Measurements from ENCODE around the gene FXYD5.

The FXYD5 gene

GRCh38 chr19:35146746-35147459 is 7.6 kb upstream of the FXYD5 start:
- H3K79me2 ChIP-seq (ENCODE audit: insufficient read depth, low read length) = no peaks in the 10 kb centered on the region
- H3K9ac ChIP-seq (ENCODE audit: low read depth, low read length, poor library complexity, severe bottlenecking) = no peak overlapping the region
- no peaks in the 10 kb centered on the region for H3K36me3 ChIP-seq (ENCODE audit: insufficient read depth, low read length)
- H2AFZ ChIP-seq (ENCODE audit: low read length) = no peak overlapping the region
- H3F3A ChIP-seq (ENCODE audit: low read depth) = no peaks in the 10 kb centered on the region
- no peaks in the 10 kb centered on the region for H3K9me2 ChIP-seq (replicated peaks; ENCODE audit: low read depth, low read length)
- H3K9me3 ChIP-seq (ENCODE audit: insufficient read depth, low read depth, low read length) = no peaks in the 10 kb centered on the region
- H3K4me3 ChIP-seq (ENCODE audit: low read length, poor library complexity, severe bottlenecking) = no peak overlapping the region
- no peak overlapping the region for H3K4me2 ChIP-seq (ENCODE audit: low read depth, low read length, poor library complexity, severe bottlenecking)
- H3K27me3 ChIP-seq (ENCODE audit: insufficient read depth, low read length, poor library complexity, severe bottlenecking) = no peaks in the 10 kb centered on the region
- TF ChIP-seq EZH2phosphoT487 (IDR thresholded peaks at IDR 0.05; ENCODE audit: borderline replicate concordance) = no peak
- no peak for TF ChIP-seq CTCF (conservative IDR thresholded peaks at IDR 0.05; ENCODE audit: low read length)
- H3K4me1 ChIP-seq (ENCODE audit: insufficient read depth, low read length, poor library complexity, severe bottlenecking) = peaks cover 4% of the 10 kb centered on the region
- no peaks in the 10 kb centered on the region for H4K20me1 ChIP-seq (ENCODE audit: insufficient read depth, low read length, poor library complexity, severe bottlenecking)

- Histone ChIP-seq H3K9me3 (ENCODE audit: insufficient read depth, low read depth, low read length) (no peaks in the 10 kb centered on the region), H3K4me1 (ENCODE audit: insufficient read depth, low read length, poor library complexity, severe bottlenecking) (peaks cover 16% of the 10 kb centered on the region), H3K79me2 (ENCODE audit: insufficient read depth, low read length) (no peaks in the 10 kb centered on the region), H3F3A (ENCODE audit: low read depth) (no peaks in the 10 kb centered on the region), H4K20me1 (ENCODE audit: insufficient read depth, low read length, poor library complexity, severe bottlenecking) (no peaks in the 10 kb centered on the region), H3K4me3 (ENCODE audit: low read length, poor library complexity, severe bottlenecking) (no peak overlapping the region), H3K9me2 (replicated peaks; ENCODE audit: low read depth, low read length) (no peaks in the 10 kb centered on the region), H2AFZ (ENCODE audit: low read length) (no peak overlapping the region), H3K27me3 (ENCODE audit: insufficient read depth, low read length, poor library complexity, severe bottlenecking) (no peaks in the 10 kb centered on the region), H3K4me2 (ENCODE audit: low read depth, low read length, poor library complexity, severe bottlenecking) (no peak overlapping the region), H3K36me3 (ENCODE audit: insufficient read depth, low read length) (no peaks in the 10 kb centered on the region), H3K9ac (ENCODE audit: low read depth, low read length, poor library complexity, severe bottlenecking) (no peak overlapping the region)
- TF ChIP-seq CTCF (conservative IDR thresholded peaks at IDR 0.05; ENCODE audit: low read length) = no peak
- no peak for TF ChIP-seq EZH2phosphoT487 (IDR thresholded peaks at IDR 0.05; ENCODE audit: borderline replicate concordance)
Observed at GRCh38 chr19:35149463-35149862, 5.1 kb upstream of the FXYD5 start.

- Histone ChIP-seq H3K9me3 (ENCODE audit: insufficient read depth, low read depth, low read length) (no peaks in the 10 kb centered on the region), H3K4me2 (ENCODE audit: low read depth, low read length, poor library complexity, severe bottlenecking) (no peak overlapping the region), H2AFZ (ENCODE audit: low read length) (no peak overlapping the region), H3K4me3 (ENCODE audit: low read length, poor library complexity, severe bottlenecking) (no peak overlapping the region), H3K9ac (ENCODE audit: low read depth, low read length, poor library complexity, severe bottlenecking) (no peak overlapping the region), H3K9me2 (replicated peaks; ENCODE audit: low read depth, low read length) (no peaks in the 10 kb centered on the region), H3K36me3 (ENCODE audit: insufficient read depth, low read length) (no peaks in the 10 kb centered on the region), H3K4me1 (ENCODE audit: insufficient read depth, low read length, poor library complexity, severe bottlenecking) (peaks cover 16% of the 10 kb centered on the region), H3F3A (ENCODE audit: low read depth) (no peaks in the 10 kb centered on the region), H4K20me1 (ENCODE audit: insufficient read depth, low read length, poor library complexity, severe bottlenecking) (peaks cover 8% of the 10 kb centered on the region), H3K79me2 (ENCODE audit: insufficient read depth, low read length) (peaks cover 9% of the 10 kb centered on the region), H3K27me3 (ENCODE audit: insufficient read depth, low read length, poor library complexity, severe bottlenecking) (no peaks in the 10 kb centered on the region)
- TF ChIP-seq CTCF (conservative IDR thresholded peaks at IDR 0.05; ENCODE audit: low read length) = no peak
- no peak for TF ChIP-seq EZH2phosphoT487 (IDR thresholded peaks at IDR 0.05; ENCODE audit: borderline replicate concordance)
Observed at GRCh38 chr19:35150445-35150844, 4.1 kb upstream of the FXYD5 start.

Measured in Loucy (cell line).